Measurements from ENCODE around the gene FAM120B.

Gene FAM120B

GRCh38 chr6:170295510-170296422 lies 10.8 kb upstream of the FAM120B start:
- TF ChIP-seq PAX5 (IDR thresholded peaks at IDR 0.05; ENCODE audit: insufficient read depth, low read length, severe bottlenecking) = no peak
- no peak for TF ChIP-seq SPI1 (IDR thresholded peaks at IDR 0.05; ENCODE audit: low read depth, low read length)
- TF ChIP-seq POLR2AphosphoS5 (IDR thresholded peaks at IDR 0.05; ENCODE audit: low read depth, low read length) = no peak
- TF ChIP-seq POU2F2 (IDR thresholded peaks at IDR 0.05; ENCODE audit: low read depth, low read length) = peak; percentile 90
- DNase-seq (ENCODE audit: insufficient read length, low spot score) (no peak), FAIRE-seq (peak; percentile 64)

- TF ChIP-seq POLR2A (IDR thresholded peaks at IDR 0.05; ENCODE audit: low read depth, low read length) = no peak
- TF ChIP-seq PAX5 (IDR thresholded peaks at IDR 0.05; ENCODE audit: insufficient read depth, low read length, severe bottlenecking) = no peak
- no peak for TF ChIP-seq POU2F2 (IDR thresholded peaks at IDR 0.05; ENCODE audit: low read depth, low read length)
- no peak for TF ChIP-seq TAF1 (IDR thresholded peaks at IDR 0.05; ENCODE audit: low read depth, low read length)
- TF ChIP-seq POLR2AphosphoS5 (IDR thresholded peaks at IDR 0.05; ENCODE audit: low read depth, low read length) = no peak
- TF ChIP-seq SPI1 (IDR thresholded peaks at IDR 0.05; ENCODE audit: low read depth, low read length) = no peak
- DNase-seq (ENCODE audit: insufficient read length, low spot score) = no peak
- FAIRE-seq = no peak
Measured at GRCh38 chr6:170296423-170296745, 10.2 kb upstream of the FAM120B start.

- no peak for TF ChIP-seq SPI1 (IDR thresholded peaks at IDR 0.05; ENCODE audit: low read depth, low read length)
- TF ChIP-seq POLR2A (IDR thresholded peaks at IDR 0.05; ENCODE audit: low read depth, low read length) = no peak
- no peak for TF ChIP-seq PAX5 (IDR thresholded peaks at IDR 0.05; ENCODE audit: insufficient read depth, low read length, severe bottlenecking)
- no peak for TF ChIP-seq POU2F2 (IDR thresholded peaks at IDR 0.05; ENCODE audit: low read depth, low read length)
- TF ChIP-seq TAF1 (IDR thresholded peaks at IDR 0.05; ENCODE audit: low read depth, low read length) = no peak
- no peak for TF ChIP-seq POLR2AphosphoS5 (IDR thresholded peaks at IDR 0.05; ENCODE audit: low read depth, low read length)
- no peak for DNase-seq (ENCODE audit: insufficient read length, low spot score)
Measured at GRCh38 chr6:170296746-170297575, 9.6 kb upstream of the FAM120B start.

GRCh38 chr6:170297576-170298330 lies 8.8 kb upstream of the FAM120B start:
- DNase-seq (ENCODE audit: insufficient read length, low spot score) = no peak
- no peak for TF ChIP-seq POLR2AphosphoS5 (IDR thresholded peaks at IDR 0.05; ENCODE audit: low read depth, low read length)
- no peak for TF ChIP-seq SPI1 (IDR thresholded peaks at IDR 0.05; ENCODE audit: low read depth, low read length)
- no peak for TF ChIP-seq POU2F2 (IDR thresholded peaks at IDR 0.05; ENCODE audit: low read depth, low read length)
- no peak for TF ChIP-seq TAF1 (IDR thresholded peaks at IDR 0.05; ENCODE audit: low read depth, low read length)
- no peak for TF ChIP-seq POLR2A (IDR thresholded peaks at IDR 0.05; ENCODE audit: low read depth, low read length)
- TF ChIP-seq PAX5 (IDR thresholded peaks at IDR 0.05; ENCODE audit: insufficient read depth, low read length, severe bottlenecking) = no peak
- no peak for FAIRE-seq

More at GRCh38 chr6:170296746-170297575, 9.6 kb upstream of the FAM120B start:
- FAIRE-seq = no peak

GRCh38 chr6:170298688-170299087 lies 7.9 kb upstream of the FAM120B start:
- DNase-seq (ENCODE audit: insufficient read length, low spot score) (no peak), FAIRE-seq (no peak)
- TF ChIP-seq POLR2AphosphoS5 (IDR thresholded peaks at IDR 0.05; ENCODE audit: low read depth, low read length) (no peak), TAF1 (IDR thresholded peaks at IDR 0.05; ENCODE audit: low read depth, low read length) (no peak), PAX5 (IDR thresholded peaks at IDR 0.05; ENCODE audit: insufficient read depth, low read length, severe bottlenecking) (no peak), POLR2A (IDR thresholded peaks at IDR 0.05; ENCODE audit: low read depth, low read length) (no peak), SPI1 (IDR thresholded peaks at IDR 0.05; ENCODE audit: low read depth, low read length) (no peak), POU2F2 (IDR thresholded peaks at IDR 0.05; ENCODE audit: low read depth, low read length) (no peak)

- TF ChIP-seq POLR2AphosphoS5 (IDR thresholded peaks at IDR 0.05; ENCODE audit: low read depth, low read length) (no peak), POU2F2 (IDR thresholded peaks at IDR 0.05; ENCODE audit: low read depth, low read length) (no peak), POLR2A (IDR thresholded peaks at IDR 0.05; ENCODE audit: low read depth, low read length) (no peak), PAX5 (IDR thresholded peaks at IDR 0.05; ENCODE audit: insufficient read depth, low read length, severe bottlenecking) (no peak), SPI1 (IDR thresholded peaks at IDR 0.05; ENCODE audit: low read depth, low read length) (no peak), TAF1 (IDR thresholded peaks at IDR 0.05; ENCODE audit: low read depth, low read length) (no peak)
- FAIRE-seq = no peak
- no peak for DNase-seq (ENCODE audit: insufficient read length, low spot score)
Measured at GRCh38 chr6:170301184-170301583, 5.4 kb upstream of the FAM120B start.

GRCh38 chr6:170305805-170306323 lies 694 bp upstream of the FAM120B start:
- TF ChIP-seq SPI1 (IDR thresholded peaks at IDR 0.05; ENCODE audit: low read depth, low read length) (no peak), POLR2AphosphoS5 (IDR thresholded peaks at IDR 0.05; ENCODE audit: low read depth, low read length) (no peak), POU2F2 (IDR thresholded peaks at IDR 0.05; ENCODE audit: low read depth, low read length) (no peak)
- DNase-seq (ENCODE audit: insufficient read length, low spot score) (no peak), FAIRE-seq (no peak)

- DNase-seq (ENCODE audit: insufficient read length, low spot score) (no peak), FAIRE-seq (peak; percentile 23)
- no peak for TF ChIP-seq PAX5 (IDR thresholded peaks at IDR 0.05; ENCODE audit: insufficient read depth, low read length, severe bottlenecking)
- no peak for TF ChIP-seq SPI1 (IDR thresholded peaks at IDR 0.05; ENCODE audit: low read depth, low read length)
- no peak for TF ChIP-seq POU2F2 (IDR thresholded peaks at IDR 0.05; ENCODE audit: low read depth, low read length)
- no peak for TF ChIP-seq POLR2AphosphoS5 (IDR thresholded peaks at IDR 0.05; ENCODE audit: low read depth, low read length)
- TF ChIP-seq TAF1 (IDR thresholded peaks at IDR 0.05; ENCODE audit: low read depth, low read length) = no peak
- no peak for TF ChIP-seq POLR2A (IDR thresholded peaks at IDR 0.05; ENCODE audit: low read depth, low read length)
Measured at GRCh38 chr6:170307080-170307545, 555 bp downstream of the FAM120B start.
